Smooth muscle cell (in vitro differentiated cells): ENCODE data around the gene FAM47B. TPM values are rescaled to one million over a fixed set of nuclear protein-coding genes. Genes with fewer than 3 reads are reported as not detected.

Experiments used
- DNase-seq: peaks from one replicate; lab custom pipeline; 2025; ENCODE audit not compliant: unreplicated experiment; lab: John Stamatoyannopoulos, UW
- H2AFZ ChIP-seq: fragments of 200-600 bp; sonication (generic); 2 replicates; pipeline ENCODE4 v1.6.0; 2016; ENCODE audit warnings: antibody characterized with exemption, low read depth, mild to moderate bottlenecking
- H3F3A ChIP-seq: fragments of 200-600 bp; sonication (generic); 2 replicates; pipeline ENCODE4 v1.6.0; 2017; ENCODE audit warnings: antibody characterized with exemption, low read depth
- H3K27ac ChIP-seq: fragments of 200-600 bp; sonication (generic); 2 replicates; pipeline ENCODE4 v1.5.1; 2016; ENCODE audit warnings: low read depth, mild to moderate bottlenecking
- H3K27me3 ChIP-seq: fragments of 200-600 bp; sonication (generic); 2 replicates; pipeline ENCODE4 v1.6.1; 2016; ENCODE audit warnings: low read depth, mild to moderate bottlenecking
- H3K36me3 ChIP-seq: fragments of 200-600 bp; sonication (generic); 2 replicates; pipeline ENCODE4 v1.5.1; 2016; ENCODE audit warnings: low read depth
- H3K4me1 ChIP-seq: fragments of 200-600 bp; sonication (generic); 2 replicates; pipeline ENCODE4 v1.5.1; 2016; ENCODE audit warnings: low read depth
- H3K4me2 ChIP-seq: fragments of 200-600 bp; sonication (generic); 2 replicates; pipeline ENCODE4 v1.6.0; 2016; ENCODE audit warnings: mild to moderate bottlenecking
- H3K4me3 ChIP-seq: fragments of 200-600 bp; sonication (generic); 2 replicates; pipeline ENCODE4 v1.5.1; 2016; ENCODE audit warnings: mild to moderate bottlenecking
- H3K79me2 ChIP-seq: fragments of 200-600 bp; sonication (generic); 2 replicates; pipeline ENCODE4 v1.6.0; 2016; ENCODE audit warnings: low read depth, mild to moderate bottlenecking
- H3K9ac ChIP-seq: fragments of 200-600 bp; sonication (generic); 2 replicates; pipeline ENCODE4 v1.6.0; 2016; ENCODE audit warnings: low read depth
- H3K9me3 ChIP-seq: fragments of 200-600 bp; sonication (generic); replicated peaks from 2 replicates; pipeline ENCODE4 v1.5.1; 2016; ENCODE audit warnings: low read depth
- H4K20me1 ChIP-seq: fragments of 200-600 bp; sonication (generic); 2 replicates; pipeline ENCODE4 v1.6.0; 2016; ENCODE audit warnings: low read depth
- CTCF ChIP-seq: fragments of 200-600 bp; sonication (generic); IDR thresholded peaks from 2 replicates; pipeline ENCODE4 v1.5.1; 2017; ENCODE audit warnings: borderline replicate concordance, mild to moderate bottlenecking, antibody characterized with exemption; ENCODE audit not compliant: insufficient read depth, poor library complexity, severe bottlenecking
- WGBS: methylation state at CpG from one replicate; pipeline ENCODE4 v1.1.7; 2016; ENCODE audit warnings: low lambda C conversion rate; 5-methylcytosine and 5-hydroxymethylcytosine counted together
- polyA plus RNA-seq: library from polyadenylated mRNA; unstranded; fragments of >200 nt; fragmentation: Nextera tagmentation; extraction: Ambion mirVana; gene quantifications from 2 replicates; pipeline ENCODE4 v1.2.1, GENCODE V29; 2016
- total RNA-seq: library from RNA; depleted of rRNA; stranded (reverse); fragments of >200 nt; gene quantifications from 2 replicates; pipeline ENCODE4 v1.2.3, GENCODE V29; 2014

Gene FAM47B
- total RNA-seq (not detected in 2 replicates), polyA plus RNA-seq (not detected in 2 replicates)

GRCh38 chrX:34942496-34942895, at the start of gene FAM47B:
Gene FAM47B (plus strand): TSS chrX:34942796. CDS start chrX:34942832, 36 bp downstream.
- Histone ChIP-seq H3K4me1 (no peaks in the 10 kb centered on the region), H3F3A (no peaks in the 10 kb centered on the region), H3K79me2 (no peaks in the 10 kb centered on the region), H3K9me3 (no peaks in the 10 kb centered on the region), H3K4me3 (no peak within 1 kb of the TSS), H3K27ac (no peak within 1 kb of the TSS), H4K20me1 (no peaks in the 10 kb centered on the region), H3K36me3 (no peaks in the 10 kb centered on the region), H2AFZ (no peak within 1 kb of the TSS), H3K4me2 (no peak within 1 kb of the TSS), H3K9ac (no peak within 1 kb of the TSS), H3K27me3 (no peaks in the 10 kb centered on the region)
- TF ChIP-seq CTCF = no peak
- WGBS = 95% methylated on average over 9 of the region's 11 CpGs
- DNase-seq = no peak

- Histone ChIP-seq H3K4me2 (no peak overlapping the region), H4K20me1 (no peaks in the 10 kb centered on the region), H3K27me3 (no peaks in the 10 kb centered on the region), H3K4me3 (no peak overlapping the region), H3K79me2 (no peaks in the 10 kb centered on the region), H3F3A (no peaks in the 10 kb centered on the region), H2AFZ (no peak overlapping the region), H3K36me3 (no peaks in the 10 kb centered on the region), H3K4me1 (no peaks in the 10 kb centered on the region), H3K9ac (no peak overlapping the region), H3K27ac (no peak overlapping the region), H3K9me3 (no peaks in the 10 kb centered on the region)
- 97% methylated on average over 1 of the region's 1 CpG for WGBS
- DNase-seq = no peak
- peak; percentile 47 for TF ChIP-seq CTCF
Observed at GRCh38 chrX:34893741-34894140, 48.9 kb upstream of the FAM47B start.

- H3K36me3 ChIP-seq = no peaks in the 10 kb centered on the region
- no peaks in the 10 kb centered on the region for H3K79me2 ChIP-seq
- H2AFZ ChIP-seq = no peak overlapping the region
- H3F3A ChIP-seq = no peaks in the 10 kb centered on the region
- H3K4me1 ChIP-seq = no peaks in the 10 kb centered on the region
- TF ChIP-seq CTCF = no peak
- no peak overlapping the region for H3K27ac ChIP-seq
- H3K4me2 ChIP-seq = no peak overlapping the region
- H3K9ac ChIP-seq = no peak overlapping the region
- no peaks in the 10 kb centered on the region for H3K27me3 ChIP-seq
- DNase-seq = no peak
- H4K20me1 ChIP-seq = no peaks in the 10 kb centered on the region
- no peak overlapping the region for H3K4me3 ChIP-seq
- no peaks in the 10 kb centered on the region for H3K9me3 ChIP-seq
Observed at GRCh38 chrX:34900691-34901090, 41.9 kb upstream of the FAM47B start.

- Histone ChIP-seq H3K36me3 (no peaks in the 10 kb centered on the region), H3K27ac (no peak overlapping the region), H4K20me1 (no peaks in the 10 kb centered on the region), H3K4me1 (no peaks in the 10 kb centered on the region), H3K27me3 (no peaks in the 10 kb centered on the region), H3K9ac (no peak overlapping the region), H3K4me3 (no peak overlapping the region), H3F3A (no peaks in the 10 kb centered on the region), H2AFZ (no peak overlapping the region), H3K9me3 (no peaks in the 10 kb centered on the region), H3K4me2 (no peak overlapping the region), H3K79me2 (no peaks in the 10 kb centered on the region)
- no peak for DNase-seq
- TF ChIP-seq CTCF = no peak
- WGBS = 83% methylated on average over 2 of the region's 2 CpGs
Observed at GRCh38 chrX:34901761-34902160, 40.8 kb upstream of the FAM47B start.
